ENCODE results near the gene ALDH1L2.

Gene ALDH1L2

DNA sequence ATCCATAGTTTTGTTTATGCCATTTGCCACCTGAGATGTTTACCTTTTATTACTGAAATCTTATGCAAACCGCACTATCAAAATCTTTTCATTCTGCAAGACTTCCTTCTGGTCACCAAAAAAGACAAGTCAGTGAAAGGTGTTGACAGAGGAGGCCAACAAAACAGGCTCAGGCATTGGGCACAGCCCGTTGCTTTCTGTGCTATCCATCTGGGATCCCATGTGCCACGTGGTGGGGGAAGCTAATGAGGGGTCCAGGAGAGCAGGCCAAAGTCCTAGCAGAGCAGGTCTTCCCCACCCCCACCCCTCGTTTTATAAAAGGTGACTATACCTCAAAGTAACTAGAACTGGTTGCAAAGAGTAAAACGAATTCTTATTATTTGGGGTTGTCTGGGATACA lies 1.2 kb downstream of the ALDH1L2 start:
- H3K9me3 ChIP-seq (ENCODE audit: control insufficient read depth, low read length): no peaks in the 10 kb centered on the region
- peak overlapping the region; percentile 96 for H3K4me3 ChIP-seq (ENCODE audit: low read length)
- peaks cover 6% of the 10 kb centered on the region for H3K36me3 ChIP-seq (ENCODE audit: control insufficient read depth, insufficient read depth, low read length, severe bottlenecking)
- no peaks in the 10 kb centered on the region for H3K27me3 ChIP-seq (replicated peaks; ENCODE audit: control insufficient read depth, insufficient read depth, low read length)
- DNase-seq (ENCODE audit: low read depth): peak; percentile 19
- peak overlapping the region; percentile 99 for H3K9ac ChIP-seq (ENCODE audit: low read length)
- peaks cover 34% of the 10 kb centered on the region for H3K4me1 ChIP-seq (ENCODE audit: control insufficient read depth, insufficient read depth, low read length)

DNA sequence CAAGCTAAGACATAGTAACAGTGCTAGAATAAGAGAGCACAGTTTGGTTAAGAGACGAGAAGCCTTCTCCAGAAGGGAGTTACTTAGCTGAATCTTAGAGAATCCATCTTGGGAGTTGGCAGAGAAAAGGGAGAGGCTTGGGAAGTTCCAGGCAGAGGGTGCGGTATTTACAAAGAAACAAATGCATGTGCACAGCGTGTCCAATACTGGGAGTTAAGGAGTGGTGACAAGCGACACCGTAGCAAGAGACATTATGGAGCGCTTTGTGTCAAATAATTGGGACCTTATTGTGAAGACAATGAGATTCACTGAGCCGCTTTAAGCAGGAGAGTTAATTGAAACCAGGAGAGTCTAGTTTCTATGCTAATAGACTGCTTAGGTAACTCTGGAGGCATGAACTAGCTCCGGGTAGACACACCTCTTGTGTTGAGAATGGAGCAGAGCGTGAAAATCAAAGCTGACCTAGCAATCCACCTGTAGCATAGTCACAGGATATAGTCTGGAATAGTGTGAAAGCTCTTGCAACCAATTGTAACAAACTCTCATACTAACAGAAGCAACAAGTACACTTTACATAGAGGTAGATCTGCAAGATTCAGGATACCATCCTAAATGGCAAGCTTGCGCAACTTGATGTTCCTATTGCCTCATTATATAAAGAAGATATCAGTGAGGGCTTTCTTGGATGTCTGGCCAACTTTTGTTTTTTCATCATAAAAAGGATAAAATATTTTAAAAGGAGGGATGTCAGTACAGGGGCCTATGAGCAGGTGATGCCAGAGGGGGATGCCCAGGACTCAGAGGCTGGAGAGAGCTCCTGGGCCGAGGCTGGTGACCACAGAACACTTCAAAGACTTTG lies 5.3 kb downstream of the ALDH1L2 start:
- Histone ChIP-seq H3K4me1 (ENCODE audit: control insufficient read depth, insufficient read depth, low read length) (peaks cover 64% of the 10 kb centered on the region), H3K36me3 (ENCODE audit: control insufficient read depth, insufficient read depth, low read length, severe bottlenecking) (peaks cover 7% of the 10 kb centered on the region), H3K27me3 (replicated peaks; ENCODE audit: control insufficient read depth, insufficient read depth, low read length) (no peaks in the 10 kb centered on the region), H3K9ac (ENCODE audit: low read length) (no peak overlapping the region), H3K9me3 (ENCODE audit: control insufficient read depth, low read length) (no peaks in the 10 kb centered on the region), H3K4me3 (ENCODE audit: low read length) (no peak overlapping the region)
- DNase-seq (ENCODE audit: low read depth): no peak

GRCh38 chr12:105077435-105077834 lies 6.8 kb downstream of the ALDH1L2 start:
- H3K27me3 ChIP-seq (replicated peaks; ENCODE audit: control insufficient read depth, insufficient read depth, low read length): no peaks in the 10 kb centered on the region
- H3K4me1 ChIP-seq (ENCODE audit: control insufficient read depth, insufficient read depth, low read length): peaks cover 55% of the 10 kb centered on the region
- no peaks in the 10 kb centered on the region for H3K9me3 ChIP-seq (ENCODE audit: control insufficient read depth, low read length)
- no peak overlapping the region for H3K9ac ChIP-seq (ENCODE audit: low read length)
- H3K4me3 ChIP-seq (ENCODE audit: low read length): no peak overlapping the region
- peaks cover 19% of the 10 kb centered on the region for H3K36me3 ChIP-seq (ENCODE audit: control insufficient read depth, insufficient read depth, low read length, severe bottlenecking)
- peak; percentile 40 for DNase-seq (ENCODE audit: low read depth)

DNA sequence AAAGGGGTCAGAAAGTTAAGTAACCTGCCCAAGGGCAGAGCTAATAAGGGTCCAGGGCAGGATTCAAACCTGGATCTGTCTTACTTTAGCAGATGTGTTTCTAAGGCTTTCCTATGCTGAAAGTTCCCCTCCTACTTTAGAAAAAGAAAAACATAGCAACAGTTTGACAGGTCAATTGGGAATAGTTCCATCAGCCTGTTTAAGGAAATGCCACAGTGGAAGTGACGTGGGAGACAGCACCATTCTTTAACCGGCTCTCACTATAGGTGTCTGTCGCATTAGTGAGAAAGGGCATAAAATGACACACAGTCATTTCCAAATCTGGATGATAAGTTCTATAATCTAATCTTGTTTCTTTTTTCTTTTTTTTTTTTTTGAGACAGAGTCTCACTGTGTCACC lies 7.3 kb downstream of the ALDH1L2 start:
- Histone ChIP-seq H3K9ac (ENCODE audit: low read length) (peak overlapping the region; percentile 27), H3K36me3 (ENCODE audit: control insufficient read depth, insufficient read depth, low read length, severe bottlenecking) (peaks cover 19% of the 10 kb centered on the region), H3K9me3 (ENCODE audit: control insufficient read depth, low read length) (no peaks in the 10 kb centered on the region), H3K4me1 (ENCODE audit: control insufficient read depth, insufficient read depth, low read length) (peaks cover 50% of the 10 kb centered on the region), H3K27me3 (replicated peaks; ENCODE audit: control insufficient read depth, insufficient read depth, low read length) (no peaks in the 10 kb centered on the region), H3K4me3 (ENCODE audit: low read length) (no peak overlapping the region)
- no peak for DNase-seq (ENCODE audit: low read depth)

- Histone ChIP-seq H3K9me3 (ENCODE audit: control insufficient read depth, low read length) (no peaks in the 10 kb centered on the region), H3K36me3 (ENCODE audit: control insufficient read depth, insufficient read depth, low read length, severe bottlenecking) (peaks cover 21% of the 10 kb centered on the region), H3K27me3 (replicated peaks; ENCODE audit: control insufficient read depth, insufficient read depth, low read length) (no peaks in the 10 kb centered on the region), H3K4me1 (ENCODE audit: control insufficient read depth, insufficient read depth, low read length) (peaks cover 45% of the 10 kb centered on the region), H3K9ac (ENCODE audit: low read length) (peak overlapping the region; percentile 15), H3K4me3 (ENCODE audit: low read length) (no peak overlapping the region)
- DNase-seq (ENCODE audit: low read depth): peak; percentile 71
Measured at GRCh38 chr12:105076098-105076497, 8.2 kb downstream of the ALDH1L2 start.

- no peaks in the 10 kb centered on the region for H3K27me3 ChIP-seq (replicated peaks; ENCODE audit: control insufficient read depth, insufficient read depth, low read length)
- H3K4me3 ChIP-seq (ENCODE audit: low read length): no peak overlapping the region
- no peak for DNase-seq (ENCODE audit: low read depth)
- no peaks in the 10 kb centered on the region for H3K9me3 ChIP-seq (ENCODE audit: control insufficient read depth, low read length)
- H3K9ac ChIP-seq (ENCODE audit: low read length): no peak overlapping the region
- peaks cover 45% of the 10 kb centered on the region for H3K36me3 ChIP-seq (ENCODE audit: control insufficient read depth, insufficient read depth, low read length, severe bottlenecking)
- peaks cover 44% of the 10 kb centered on the region for H3K4me1 ChIP-seq (ENCODE audit: control insufficient read depth, insufficient read depth, low read length)
Measured at GRCh38 chr12:105072888-105073488, 11.3 kb downstream of the ALDH1L2 start.

GRCh38 chr12:105071981-105072380 lies 12.3 kb downstream of the ALDH1L2 start:
- H3K9me3 ChIP-seq (ENCODE audit: control insufficient read depth, low read length): no peaks in the 10 kb centered on the region
- H3K4me1 ChIP-seq (ENCODE audit: control insufficient read depth, insufficient read depth, low read length): peaks cover 41% of the 10 kb centered on the region
- no peak overlapping the region for H3K9ac ChIP-seq (ENCODE audit: low read length)
- peaks cover 52% of the 10 kb centered on the region for H3K36me3 ChIP-seq (ENCODE audit: control insufficient read depth, insufficient read depth, low read length, severe bottlenecking)
- H3K4me3 ChIP-seq (ENCODE audit: low read length): no peak overlapping the region
- DNase-seq (ENCODE audit: low read depth): no peak
- no peaks in the 10 kb centered on the region for H3K27me3 ChIP-seq (replicated peaks; ENCODE audit: control insufficient read depth, insufficient read depth, low read length)

DNA sequence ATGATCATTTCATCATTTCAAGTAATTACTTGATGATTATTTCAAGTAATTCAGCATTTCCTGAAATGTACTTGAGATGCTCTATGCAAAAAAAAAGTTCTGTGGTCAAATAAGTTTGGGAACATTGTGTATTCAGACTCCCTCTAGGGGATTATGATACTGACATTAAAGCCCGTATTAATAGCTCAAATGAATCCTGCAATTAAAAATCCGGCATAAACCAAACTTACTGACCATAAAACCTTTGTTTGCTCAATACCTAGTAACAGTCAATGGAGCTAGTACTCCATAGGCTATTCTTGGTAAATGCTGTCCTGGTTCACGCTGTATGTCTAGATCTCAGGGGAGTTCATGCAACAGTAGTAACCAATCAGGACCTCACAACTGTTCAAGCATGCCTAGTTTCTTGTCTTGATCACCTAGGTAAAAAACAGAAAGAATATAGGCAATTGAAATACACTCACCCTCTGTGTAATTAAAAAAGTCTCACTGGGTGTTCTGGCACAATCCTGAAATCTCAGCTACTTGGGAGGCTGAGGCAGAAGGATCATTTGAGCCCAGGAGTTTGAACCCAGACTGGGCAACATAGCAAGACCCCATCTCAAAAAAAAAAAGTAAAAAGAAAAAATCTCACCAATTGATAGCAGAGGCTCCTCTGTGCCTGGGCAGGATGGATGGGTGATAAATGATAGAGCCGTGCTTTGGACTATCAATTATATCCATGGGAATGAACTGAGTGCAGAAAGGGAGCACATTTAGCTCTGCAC lies 14.1 kb downstream of the ALDH1L2 start:
- Histone ChIP-seq H3K27me3 (replicated peaks; ENCODE audit: control insufficient read depth, insufficient read depth, low read length) (no peaks in the 10 kb centered on the region), H3K36me3 (ENCODE audit: control insufficient read depth, insufficient read depth, low read length, severe bottlenecking) (peaks cover 69% of the 10 kb centered on the region), H3K4me1 (ENCODE audit: control insufficient read depth, insufficient read depth, low read length) (peaks cover 24% of the 10 kb centered on the region), H3K9ac (ENCODE audit: low read length) (no peak overlapping the region), H3K4me3 (ENCODE audit: low read length) (no peak overlapping the region), H3K9me3 (ENCODE audit: control insufficient read depth, low read length) (no peaks in the 10 kb centered on the region)
- DNase-seq (ENCODE audit: low read depth): no peak

DNA sequence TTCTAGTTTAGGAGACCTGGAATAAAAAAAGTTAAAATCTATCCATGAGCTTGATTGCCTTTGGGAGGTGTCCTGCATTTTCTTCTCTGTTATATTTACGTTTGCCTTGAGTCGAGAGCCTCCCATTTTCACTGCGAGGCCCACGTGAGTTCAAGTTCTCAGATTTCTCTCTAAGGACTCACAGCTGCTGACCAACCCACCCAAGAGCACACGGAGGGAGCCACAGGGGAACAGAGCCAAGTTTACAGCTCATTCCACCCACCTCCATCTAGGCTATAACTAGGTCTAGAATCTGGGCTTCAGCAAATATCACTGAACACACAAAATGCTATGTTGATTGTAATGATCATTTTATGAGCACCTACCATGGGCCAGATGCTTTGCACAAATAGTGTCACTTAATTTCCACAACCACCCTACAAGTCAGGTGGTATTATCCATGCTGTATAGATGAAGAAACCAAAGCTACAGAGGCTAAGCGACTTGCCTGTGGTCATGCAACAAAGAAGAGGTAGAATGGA lies 16.7 kb downstream of the ALDH1L2 start:
- peak; percentile 46 for DNase-seq (ENCODE audit: low read depth)
- peaks cover 76% of the 10 kb centered on the region for H3K36me3 ChIP-seq (ENCODE audit: control insufficient read depth, insufficient read depth, low read length, severe bottlenecking)
- peaks cover 19% of the 10 kb centered on the region for H3K4me1 ChIP-seq (ENCODE audit: control insufficient read depth, insufficient read depth, low read length)
- H3K27me3 ChIP-seq (replicated peaks; ENCODE audit: control insufficient read depth, insufficient read depth, low read length): no peaks in the 10 kb centered on the region
- no peak overlapping the region for H3K9ac ChIP-seq (ENCODE audit: low read length)
- no peak overlapping the region for H3K4me3 ChIP-seq (ENCODE audit: low read length)
- no peaks in the 10 kb centered on the region for H3K9me3 ChIP-seq (ENCODE audit: control insufficient read depth, low read length)

- Histone ChIP-seq H3K4me1 (ENCODE audit: control insufficient read depth, insufficient read depth, low read length) (peaks cover 11% of the 10 kb centered on the region), H3K4me3 (ENCODE audit: low read length) (no peak overlapping the region), H3K9me3 (ENCODE audit: control insufficient read depth, low read length) (no peaks in the 10 kb centered on the region), H3K27me3 (replicated peaks; ENCODE audit: control insufficient read depth, insufficient read depth, low read length) (no peaks in the 10 kb centered on the region), H3K36me3 (ENCODE audit: control insufficient read depth, insufficient read depth, low read length, severe bottlenecking) (peaks cover 89% of the 10 kb centered on the region), H3K9ac (ENCODE audit: low read length) (no peak overlapping the region)
- no peak for DNase-seq (ENCODE audit: low read depth)
Measured at GRCh38 chr12:105064564-105065178, 19.6 kb downstream of the ALDH1L2 start.

Measured in adipocyte (in vitro differentiated cells).